ENCODE measurements around the gene RPL34.

The RPL34 gene

GRCh38 chr4:108624263-108625056 is 4.1 kb downstream of the RPL34 start:
- DNase-seq (ENCODE audit: low spot score) = no peak

- DNase-seq (ENCODE audit: low spot score) = no peak
These were observed 5.7 kb downstream of the RPL34 start for GRCh38 chr4:108626056-108626455.

DNA sequence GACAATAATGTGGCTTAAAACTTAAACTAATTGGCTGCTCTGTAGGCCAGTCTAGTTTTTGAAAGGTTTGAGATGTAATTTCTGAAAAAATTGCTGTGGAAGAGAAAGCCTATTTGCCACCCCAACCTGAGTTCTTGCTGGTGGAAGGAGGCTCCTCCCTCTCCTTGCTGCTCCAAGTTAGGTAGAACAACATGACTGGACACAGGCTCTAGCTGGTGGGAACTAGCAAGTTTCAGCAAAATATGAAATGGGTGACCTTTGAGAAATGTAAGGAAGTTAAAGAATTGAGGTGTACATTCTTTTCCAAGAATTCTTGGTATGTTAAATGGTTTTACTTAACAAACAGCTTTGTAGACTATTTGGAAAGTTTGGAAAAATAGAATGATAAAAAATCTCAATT is 8.0 kb downstream of the RPL34 start:
- DNase-seq (ENCODE audit: low spot score) = peak; percentile 18

DNA sequence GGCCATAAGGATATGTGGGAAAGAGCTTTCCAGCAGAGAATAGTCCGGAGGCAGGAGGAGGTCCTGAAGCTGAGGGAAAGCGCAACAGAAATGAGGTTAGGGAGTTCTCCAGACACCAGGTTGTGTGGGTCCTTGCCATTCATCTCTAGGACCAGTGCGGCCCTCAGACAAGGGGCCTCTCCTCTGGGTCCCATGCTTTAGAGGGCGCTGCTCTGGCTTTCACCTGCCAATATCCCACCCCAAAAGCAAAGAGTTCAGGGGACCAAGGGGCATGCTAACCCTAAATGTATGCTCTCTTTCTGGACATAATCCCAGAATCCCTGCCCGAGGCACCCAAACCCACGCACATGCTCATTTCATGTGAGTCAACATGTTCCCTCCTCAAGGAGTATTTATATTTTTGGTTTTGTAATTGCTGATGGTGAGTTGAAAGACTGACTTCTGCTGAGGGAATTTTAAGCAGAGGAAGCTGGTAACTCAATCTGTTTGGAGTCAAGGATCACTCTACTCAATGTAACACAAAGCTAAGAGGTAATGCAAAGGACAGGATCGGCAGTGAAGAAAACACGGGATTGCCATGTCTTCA is 14.8 kb downstream of the RPL34 start:
- DNase-seq (ENCODE audit: low spot score) = no peak

GRCh38 chr4:108636246-108636645 is 15.9 kb downstream of the RPL34 start:
- peak; percentile 19 for DNase-seq (ENCODE audit: low spot score)

- peak; percentile 19 for DNase-seq (ENCODE audit: low spot score)
These were observed 17.5 kb downstream of the RPL34 start for GRCh38 chr4:108637856-108638255.

GRCh38 chr4:108644237-108644636 is 23.9 kb downstream of the RPL34 start:
- DNase-seq (ENCODE audit: low spot score) = peak; percentile 65

- no peak for DNase-seq (ENCODE audit: low spot score)
These were observed 26.3 kb downstream of the RPL34 start for GRCh38 chr4:108646706-108647105.

DNA sequence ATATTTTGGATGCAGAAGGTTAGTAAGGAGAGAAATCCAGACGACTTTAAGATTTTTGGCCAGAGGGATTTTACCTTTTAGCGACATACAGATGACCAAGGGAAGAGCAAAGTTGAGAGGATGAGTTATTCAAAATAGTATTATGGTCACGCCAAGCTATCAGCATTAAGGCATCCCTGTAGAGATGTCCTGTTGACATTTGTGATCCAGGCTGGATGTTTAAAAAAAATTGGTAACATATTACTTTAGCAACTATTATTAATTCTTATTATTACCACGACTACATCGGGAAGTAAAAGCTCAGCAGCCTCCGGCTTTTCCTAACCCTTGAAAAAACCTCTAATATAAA is 29.5 kb downstream of the RPL34 start:
- no peak for DNase-seq (ENCODE audit: low spot score)

- peak; percentile 96 for DNase-seq (ENCODE audit: low spot score)
These were observed 30.0 kb downstream of the RPL34 start, which contains the start of gene OSTC for GRCh38 chr4:108650212-108651013. Gene OSTC (plus strand): TSS chr4:108650599. CDS start chr4:108650656, 57 bp downstream.

DNA sequence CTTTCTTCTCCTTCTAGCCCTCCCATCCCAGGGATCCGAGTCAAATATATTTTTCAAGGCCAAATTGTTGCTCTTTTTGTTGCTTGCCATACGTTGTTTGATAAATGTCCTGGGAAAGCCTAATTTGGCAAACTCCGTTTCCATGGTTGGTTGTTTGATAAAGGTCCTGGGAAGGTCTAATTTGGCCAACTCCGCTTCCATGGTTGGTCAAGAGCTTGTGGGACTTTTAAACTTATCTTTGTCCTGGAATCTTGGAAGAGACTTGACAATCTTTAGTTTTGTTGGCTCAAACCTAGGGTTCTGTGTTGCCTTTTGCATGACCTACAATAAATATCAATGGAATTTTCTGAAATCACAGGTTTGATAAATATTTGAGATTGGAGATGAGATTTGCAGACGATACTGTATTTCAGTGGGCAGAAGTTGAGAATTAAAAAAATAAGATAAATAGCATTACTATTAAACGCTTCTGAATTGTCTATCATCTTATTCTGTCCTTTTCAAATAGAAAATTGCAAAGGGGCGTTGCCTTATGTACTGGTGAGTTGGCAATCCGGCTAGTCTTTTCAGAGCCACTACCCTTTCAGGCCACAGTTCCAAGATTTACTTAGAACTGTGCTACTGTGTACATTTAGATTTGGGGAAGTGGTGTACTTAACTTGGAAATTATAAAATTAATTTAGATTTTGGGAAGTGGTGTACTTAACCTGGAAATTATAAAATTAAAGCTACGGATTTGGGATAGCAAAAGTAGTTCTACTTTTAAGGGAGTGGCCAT is 30.8 kb downstream of the RPL34 start:
- DNase-seq (ENCODE audit: low spot score) = peak; percentile 54

DNA sequence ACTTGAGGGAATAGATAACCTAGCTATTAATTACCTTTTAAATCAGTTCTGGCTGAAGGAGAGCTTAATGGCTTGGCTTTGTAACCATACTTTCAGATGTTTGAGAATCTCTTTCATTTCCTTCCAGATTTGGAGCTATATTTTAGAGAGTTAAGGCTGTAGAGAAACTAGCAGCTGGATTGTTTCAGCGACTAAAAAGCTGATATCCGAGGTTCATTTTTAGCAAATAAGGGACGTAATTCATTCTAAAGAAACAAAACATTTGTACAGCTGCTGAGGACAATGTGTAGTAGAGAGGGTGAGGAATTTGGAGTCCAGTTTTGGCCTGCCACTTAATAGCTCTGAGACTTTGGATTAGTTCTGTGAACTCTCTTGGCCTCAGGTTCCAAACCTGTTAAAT is 42.3 kb downstream of the RPL34 start:
- no peak for DNase-seq (ENCODE audit: low spot score)

GRCh38 chr4:108674356-108674977 is 54.1 kb downstream of the RPL34 start:
- no peak for DNase-seq (ENCODE audit: low spot score)
